ENCODE data around the gene CSNK1E.
"Not testable (repeated sequence)": the region's sequence is repeated elsewhere in the genome, so short reads cannot be mapped to it uniquely, and the experiment has no call there.

The CSNK1E gene

DNA sequence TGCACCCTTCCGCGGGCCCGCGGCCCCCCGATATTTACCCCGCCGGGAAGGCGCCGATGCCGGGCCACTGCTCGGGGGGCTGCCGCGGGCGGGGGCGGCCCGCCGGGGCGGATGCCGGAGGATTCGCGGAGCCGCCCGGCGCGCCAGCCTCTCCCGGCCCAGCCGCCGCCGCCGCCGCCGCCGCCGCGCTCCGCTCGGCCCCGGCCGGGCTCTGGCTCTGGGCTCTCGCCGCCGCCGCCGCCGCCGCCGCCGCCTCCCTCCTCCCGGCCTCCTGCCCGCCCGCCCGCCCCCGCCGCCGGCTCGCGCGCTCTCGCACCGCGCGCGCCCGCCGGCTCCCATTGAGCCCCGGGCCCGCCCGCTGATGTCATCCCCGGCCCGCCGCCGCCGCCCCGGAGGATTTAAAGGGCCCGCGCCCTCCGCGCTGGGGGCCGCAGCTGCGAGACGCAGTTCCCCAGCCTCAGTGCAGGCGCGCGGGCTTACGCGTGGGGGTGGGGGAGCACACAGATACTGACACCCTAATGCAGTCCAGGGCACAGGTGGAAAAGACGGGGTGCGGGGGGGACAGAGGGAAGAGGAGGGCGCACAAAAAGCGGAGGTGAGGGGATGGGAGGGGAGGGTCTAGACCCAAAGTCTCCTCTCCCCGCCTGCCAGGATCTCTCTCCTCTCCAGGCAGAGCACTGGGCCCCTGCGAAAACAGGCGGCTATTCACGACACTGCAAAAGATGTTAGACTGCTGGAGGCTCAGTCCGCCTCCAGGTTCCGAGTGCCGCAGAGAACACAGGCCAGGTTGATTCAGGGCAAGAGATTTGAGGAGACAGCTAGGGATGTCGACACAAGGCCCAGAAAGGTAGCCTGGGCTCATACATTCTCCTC, at the start of gene CSNK1E:
Gene CSNK1E, minus strand, starts transcription at position 312 of the 873 bp plus-strand sequence. CDS start 3,276 bp downstream, outside the sequence.
- no peaks in the 10 kb centered on the region for H3K9me3 Mint-ChIP-seq
- ATAC-seq (replicated peaks; ENCODE audit: extremely low read depth, poor library complexity, severe bottlenecking) (peak; percentile 42), DNase-seq (ENCODE audit: low spot score in 2 of 2) (peak in 1 of 2 donors; percentile 55)
- no peaks in the 10 kb centered on the region for H3K27me3 Mint-ChIP-seq
- peak within 1 kb of the TSS; percentile 91 for H3K27ac Mint-ChIP-seq (ENCODE audit: low read depth)
- peaks cover 14% of the 10 kb centered on the region for H3K36me3 Mint-ChIP-seq (ENCODE audit: insufficient read depth)
- H3K4me3 Mint-ChIP-seq = peak within 1 kb of the TSS; percentile 80
- peaks cover 42% of the 10 kb centered on the region for H3K4me1 Mint-ChIP-seq

GRCh38 chr22:38365829-38366228, 48.6 kb upstream of the CSNK1E start:
- not testable (repeated sequence) for H3K4me3 Mint-ChIP-seq; DNase-seq (ENCODE audit: low spot score in 2 of 2); H3K27me3 Mint-ChIP-seq; ATAC-seq (replicated peaks; ENCODE audit: extremely low read depth, poor library complexity, severe bottlenecking); H3K36me3 Mint-ChIP-seq (ENCODE audit: insufficient read depth); H3K9me3 Mint-ChIP-seq; H3K27ac Mint-ChIP-seq (ENCODE audit: low read depth); H3K4me1 Mint-ChIP-seq

- not testable (repeated sequence) for H3K27me3 Mint-ChIP-seq; H3K4me3 Mint-ChIP-seq; H3K9me3 Mint-ChIP-seq; H3K27ac Mint-ChIP-seq (ENCODE audit: low read depth); H3K36me3 Mint-ChIP-seq (ENCODE audit: insufficient read depth); H3K4me1 Mint-ChIP-seq; DNase-seq (ENCODE audit: low spot score in 2 of 2); ATAC-seq (replicated peaks; ENCODE audit: extremely low read depth, poor library complexity, severe bottlenecking)
Observed at GRCh38 chr22:38365174-38365573, 47.9 kb upstream of the CSNK1E start.

- DNase-seq (ENCODE audit: low spot score in 2 of 2); H3K36me3 Mint-ChIP-seq (ENCODE audit: insufficient read depth); H3K27me3 Mint-ChIP-seq; ATAC-seq (replicated peaks; ENCODE audit: extremely low read depth, poor library complexity, severe bottlenecking); H3K9me3 Mint-ChIP-seq; H3K4me1 Mint-ChIP-seq; H3K4me3 Mint-ChIP-seq; H3K27ac Mint-ChIP-seq (ENCODE audit: low read depth): not testable (repeated sequence)
Observed at GRCh38 chr22:38360560-38360959, 43.3 kb upstream of the CSNK1E start.

GRCh38 chr22:38359817-38360216, 42.6 kb upstream of the CSNK1E start:
- H3K4me3 Mint-ChIP-seq, H3K9me3 Mint-ChIP-seq: not testable (repeated sequence)

GRCh38 chr22:38357971-38358370, 40.7 kb upstream of the CSNK1E start:
- not testable (repeated sequence) for H3K27me3 Mint-ChIP-seq; H3K4me3 Mint-ChIP-seq; H3K4me1 Mint-ChIP-seq; DNase-seq (ENCODE audit: low spot score in 2 of 2); H3K27ac Mint-ChIP-seq (ENCODE audit: low read depth); H3K9me3 Mint-ChIP-seq; ATAC-seq (replicated peaks; ENCODE audit: extremely low read depth, poor library complexity, severe bottlenecking); H3K36me3 Mint-ChIP-seq (ENCODE audit: insufficient read depth)

More at GRCh38 chr22:38359817-38360216, 42.6 kb upstream of the CSNK1E start:
- DNase-seq (ENCODE audit: low spot score in 2 of 2); H3K27me3 Mint-ChIP-seq; ATAC-seq (replicated peaks; ENCODE audit: extremely low read depth, poor library complexity, severe bottlenecking); H3K4me1 Mint-ChIP-seq; H3K36me3 Mint-ChIP-seq (ENCODE audit: insufficient read depth); H3K27ac Mint-ChIP-seq (ENCODE audit: low read depth): not testable (repeated sequence)

GRCh38 chr22:38355275-38355674, 38.0 kb upstream of the CSNK1E start:
- DNase-seq (ENCODE audit: low spot score in 2 of 2) = no peak
- H3K4me3 Mint-ChIP-seq = no peak overlapping the region
- no peak for ATAC-seq (replicated peaks; ENCODE audit: extremely low read depth, poor library complexity, severe bottlenecking)
- H3K27ac Mint-ChIP-seq (ENCODE audit: low read depth) = no peak overlapping the region
- H3K36me3 Mint-ChIP-seq (ENCODE audit: insufficient read depth) = peaks cover 8% of the 10 kb centered on the region
- no peaks in the 10 kb centered on the region for H3K9me3 Mint-ChIP-seq
- H3K27me3 Mint-ChIP-seq = no peaks in the 10 kb centered on the region
- H3K4me1 Mint-ChIP-seq = no peaks in the 10 kb centered on the region

GRCh38 chr22:38353701-38354100, 36.5 kb upstream of the CSNK1E start:
- ATAC-seq (replicated peaks; ENCODE audit: extremely low read depth, poor library complexity, severe bottlenecking) (no peak), DNase-seq (ENCODE audit: low spot score in 2 of 2) (no peak)
- peaks cover 3% of the 10 kb centered on the region for H3K27me3 Mint-ChIP-seq
- H3K36me3 Mint-ChIP-seq (ENCODE audit: insufficient read depth) = peaks cover 5% of the 10 kb centered on the region
- H3K4me1 Mint-ChIP-seq = no peaks in the 10 kb centered on the region
- H3K27ac Mint-ChIP-seq (ENCODE audit: low read depth) = no peak overlapping the region
- H3K9me3 Mint-ChIP-seq = no peaks in the 10 kb centered on the region
- no peak overlapping the region for H3K4me3 Mint-ChIP-seq

- no peaks in the 10 kb centered on the region for H3K9me3 Mint-ChIP-seq
- H3K4me3 Mint-ChIP-seq = no peak overlapping the region
- peak; percentile 43 for ATAC-seq (replicated peaks; ENCODE audit: extremely low read depth, poor library complexity, severe bottlenecking)
- peak; percentile 44 to 61 for DNase-seq (ENCODE audit: low spot score in 2 of 2)
- no peaks in the 10 kb centered on the region for H3K4me1 Mint-ChIP-seq
- no peak overlapping the region for H3K27ac Mint-ChIP-seq (ENCODE audit: low read depth)
- H3K27me3 Mint-ChIP-seq = peaks cover 8% of the 10 kb centered on the region
- H3K36me3 Mint-ChIP-seq (ENCODE audit: insufficient read depth) = peaks cover 5% of the 10 kb centered on the region
Observed at GRCh38 chr22:38353142-38353629, 36.0 kb upstream of the CSNK1E start.

- DNase-seq (ENCODE audit: low spot score in 2 of 2) (no peak), ATAC-seq (replicated peaks; ENCODE audit: extremely low read depth, poor library complexity, severe bottlenecking) (no peak)
- Mint-ChIP-seq H3K36me3 (ENCODE audit: insufficient read depth) (peaks cover 3% of the 10 kb centered on the region), H3K4me1 (no peaks in the 10 kb centered on the region), H3K4me3 (no peak overlapping the region), H3K27me3 (peaks cover 10% of the 10 kb centered on the region), H3K9me3 (no peaks in the 10 kb centered on the region), H3K27ac (ENCODE audit: low read depth) (no peak overlapping the region)
Observed at GRCh38 chr22:38352436-38352835, 35.2 kb upstream of the CSNK1E start.

DNA sequence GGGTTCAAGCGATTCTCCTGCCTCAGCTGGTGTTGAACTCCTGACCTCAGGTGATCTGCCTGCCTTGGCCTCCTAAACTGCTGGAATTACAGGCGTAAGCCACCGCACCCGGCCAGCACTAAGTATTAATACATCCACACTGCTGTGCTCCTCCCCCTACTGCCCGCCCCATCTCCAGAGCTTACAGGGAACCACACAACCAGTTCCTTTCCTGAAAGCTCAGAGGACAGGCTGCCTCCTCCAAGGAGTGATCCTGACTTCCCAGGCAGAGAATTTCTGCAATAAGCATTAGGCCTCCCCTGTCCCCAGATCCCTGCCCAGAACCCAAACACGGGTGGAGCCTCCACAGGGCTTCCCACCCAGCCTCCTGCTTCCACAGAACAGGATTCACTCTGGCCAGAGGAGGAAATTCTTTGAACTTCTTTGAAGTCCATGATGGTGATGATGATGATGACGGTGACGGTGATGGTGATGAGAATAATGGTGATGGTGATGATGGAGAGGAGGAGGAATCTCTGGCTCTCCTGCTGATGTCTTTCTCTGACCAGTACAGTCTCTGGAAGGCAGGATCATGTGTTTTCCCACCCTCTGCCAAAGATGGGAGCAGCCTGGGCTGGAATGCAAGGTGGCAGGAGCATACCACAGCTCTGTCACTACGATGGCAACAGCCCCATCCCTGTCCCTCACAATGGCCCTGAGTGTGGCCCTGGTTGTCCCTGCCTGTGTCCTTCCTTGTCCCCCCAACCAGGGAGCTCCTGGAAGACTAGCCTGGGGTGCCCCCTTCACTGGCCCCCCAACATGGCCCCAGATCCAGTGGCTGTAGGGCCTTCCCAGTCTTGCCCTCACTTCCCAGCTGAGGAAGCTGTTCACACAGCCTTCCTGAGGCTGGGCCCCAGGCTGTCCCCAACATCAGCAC, 33.5 kb upstream of the CSNK1E start:
- H3K27me3 Mint-ChIP-seq = peaks cover 19% of the 10 kb centered on the region
- ATAC-seq (replicated peaks; ENCODE audit: extremely low read depth, poor library complexity, severe bottlenecking) (no peak), DNase-seq (ENCODE audit: low spot score in 2 of 2) (no peak)
- no peak overlapping the region for H3K4me3 Mint-ChIP-seq
- peaks cover 4% of the 10 kb centered on the region for H3K4me1 Mint-ChIP-seq
- no peak overlapping the region for H3K27ac Mint-ChIP-seq (ENCODE audit: low read depth)
- peaks cover 3% of the 10 kb centered on the region for H3K36me3 Mint-ChIP-seq (ENCODE audit: insufficient read depth)
- H3K9me3 Mint-ChIP-seq = no peaks in the 10 kb centered on the region

DNA sequence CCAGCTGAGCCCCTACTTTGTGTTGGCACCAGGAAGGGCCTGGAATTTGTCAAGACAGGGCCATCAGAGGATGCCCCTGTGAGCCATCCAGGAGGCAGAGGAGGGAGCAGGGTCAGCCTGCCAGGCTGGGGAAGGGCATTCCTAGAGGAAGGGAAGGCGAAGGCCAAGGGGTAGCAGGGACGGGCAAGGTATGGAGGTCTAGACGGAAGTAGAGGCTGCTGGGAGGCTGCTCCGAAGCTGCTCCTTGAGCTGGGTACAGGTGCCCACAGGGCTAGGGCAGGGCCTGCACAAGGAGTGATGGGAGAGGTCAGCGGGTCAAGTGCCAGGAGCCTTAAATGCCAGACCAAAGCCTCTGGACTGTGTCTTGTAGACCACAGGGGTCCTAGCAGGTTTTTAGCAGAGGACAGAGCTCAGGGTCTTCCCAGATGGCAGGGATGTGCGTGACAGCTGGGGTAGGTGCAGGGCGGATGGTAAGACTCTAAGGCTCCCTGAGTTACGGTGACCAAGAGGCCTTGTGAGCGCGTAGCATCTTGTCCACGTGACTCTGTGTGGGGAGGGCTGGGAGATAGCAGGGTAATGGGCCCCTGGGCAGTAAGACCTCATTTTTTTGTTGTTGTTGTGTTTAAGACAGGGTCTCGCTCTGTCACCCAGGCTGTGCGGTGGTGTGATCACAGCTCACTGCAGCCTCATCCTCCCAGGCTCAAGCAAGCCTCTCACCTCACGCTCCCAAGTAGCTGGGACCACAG, 31.7 kb upstream of the CSNK1E start:
- H3K27me3 Mint-ChIP-seq = peaks cover 19% of the 10 kb centered on the region
- no peaks in the 10 kb centered on the region for H3K36me3 Mint-ChIP-seq (ENCODE audit: insufficient read depth)
- H3K4me1 Mint-ChIP-seq = peaks cover 4% of the 10 kb centered on the region
- H3K4me3 Mint-ChIP-seq = no peak overlapping the region
- peak overlapping the region; percentile 41 for H3K27ac Mint-ChIP-seq (ENCODE audit: low read depth)
- ATAC-seq (replicated peaks; ENCODE audit: extremely low read depth, poor library complexity, severe bottlenecking) = no peak
- H3K9me3 Mint-ChIP-seq = no peaks in the 10 kb centered on the region
- DNase-seq (ENCODE audit: low spot score in 2 of 2) = no peak

All from central memory CD8-positive, alpha-beta T cell (primary cell).